KOPT-K1 (cell line): ENCODE data around the gene DCX.
"Not testable (repeated sequence)": the region's sequence is repeated elsewhere in the genome, so short reads cannot be mapped to it uniquely, and the experiment has no call there.

Source experiments
- H3K27ac ChIP-seq: fragments of 200-600 bp; sonication (generic); 2 replicates; pipeline ENCODE4 v1.5.1; 2016; ENCODE audit warnings: antibody characterized with exemption, mild to moderate bottlenecking, low read depth, low read length; ENCODE audit not compliant: poor library complexity, severe bottlenecking
- H3K36me3 ChIP-seq: fragments of 200-600 bp; sonication (generic); 2 replicates; pipeline ENCODE4 v1.5.1; 2017; ENCODE audit warnings: antibody characterized with exemption, mild to moderate bottlenecking, low read length, moderate library complexity; ENCODE audit not compliant: insufficient read depth
- H3K9me3 ChIP-seq: fragments of 200-600 bp; sonication (generic); 2 replicates; pipeline ENCODE4 v1.5.1; 2017; ENCODE audit warnings: antibody characterized with exemption, low read length, mild to moderate bottlenecking; ENCODE audit not compliant: insufficient read depth, poor library complexity, severe bottlenecking

Gene DCX

DNA sequence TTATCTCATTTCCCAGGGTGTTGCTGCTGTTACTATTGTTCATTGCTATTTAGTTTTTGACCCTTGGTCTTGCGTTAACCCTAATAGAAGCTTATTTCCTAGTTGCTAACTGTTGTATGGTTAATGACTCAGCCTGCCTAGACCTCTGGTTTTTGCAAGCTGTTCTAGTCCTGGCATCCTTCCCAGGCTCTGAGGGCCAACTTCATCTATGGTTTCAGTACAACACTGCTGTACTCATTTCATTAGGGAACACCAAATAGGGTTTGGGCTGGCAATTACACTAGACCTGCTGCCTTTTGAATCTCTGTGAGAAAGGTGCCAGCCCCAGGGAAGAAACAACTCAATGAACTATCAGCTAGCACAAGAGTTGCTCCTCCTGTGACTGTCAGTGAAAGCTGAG lies 59.6 kb downstream of the DCX start:
- no peak overlapping the region for H3K27ac ChIP-seq
- no peaks in the 10 kb centered on the region for H3K36me3 ChIP-seq
- H3K9me3 ChIP-seq: no peaks in the 10 kb centered on the region

DNA sequence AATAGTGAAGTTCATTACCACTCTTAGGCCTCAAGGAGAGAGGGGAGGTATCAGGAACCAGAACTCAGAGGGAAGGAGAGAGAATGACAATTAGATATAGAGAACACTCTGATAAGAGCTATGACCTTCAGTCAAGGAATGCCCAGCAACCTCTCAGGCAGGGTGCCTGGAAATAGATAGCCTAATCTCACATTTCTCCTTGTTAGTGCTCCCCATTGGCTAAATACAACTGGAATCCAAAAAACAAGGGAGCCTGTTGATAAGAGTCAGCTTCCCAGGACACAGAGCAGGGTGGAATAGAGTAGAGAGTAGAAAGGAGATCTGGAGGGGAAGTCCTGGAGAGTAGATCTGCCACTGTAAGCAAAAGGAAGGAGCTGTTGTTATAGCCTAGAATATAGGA lies 62.1 kb downstream of the DCX start:
- H3K9me3 ChIP-seq: no peaks in the 10 kb centered on the region
- H3K36me3 ChIP-seq: no peaks in the 10 kb centered on the region
- H3K27ac ChIP-seq: no peak overlapping the region

DNA sequence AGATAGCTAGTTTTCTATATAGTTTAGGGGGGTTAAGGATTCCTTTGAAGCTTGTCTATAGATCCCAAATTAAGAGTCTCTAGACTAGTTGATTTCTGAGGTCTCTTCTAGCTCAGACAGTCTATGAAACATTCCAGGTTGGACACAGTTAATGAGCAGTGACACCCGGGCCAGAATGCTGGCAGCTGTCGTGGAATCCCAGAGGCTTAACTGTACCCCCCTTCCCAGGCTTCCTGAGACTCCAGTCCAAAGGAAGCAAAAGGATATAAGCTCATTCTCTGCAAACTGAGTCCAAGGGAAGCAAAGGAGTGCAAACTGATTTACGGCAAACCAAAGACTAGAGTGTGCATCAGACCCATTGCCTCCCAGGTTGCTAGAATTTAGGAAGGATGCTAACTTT lies 62.9 kb downstream of the DCX start:
- Histone ChIP-seq H3K36me3 (no peaks in the 10 kb centered on the region), H3K27ac (no peak overlapping the region)

DNA sequence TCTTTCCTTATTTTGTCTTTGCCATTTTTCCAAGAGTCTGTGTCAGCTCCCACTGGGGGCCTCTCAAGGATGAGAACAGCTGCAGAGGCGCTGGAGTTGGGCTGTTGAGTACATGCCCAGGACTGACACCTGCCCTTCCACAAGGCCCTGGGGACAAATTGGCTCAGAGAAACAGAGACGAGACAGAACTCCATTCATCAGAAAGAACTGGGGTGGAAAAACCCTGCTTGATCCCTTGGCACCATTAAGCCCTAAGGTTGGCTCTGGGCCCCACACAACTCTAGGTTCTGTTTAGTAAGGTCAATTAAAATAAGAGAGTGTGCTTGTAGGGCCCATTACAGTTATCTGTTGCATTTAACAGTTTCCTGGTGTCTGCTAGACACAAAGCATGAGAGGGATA lies 63.6 kb downstream of the DCX start:
- Histone ChIP-seq H3K27ac (no peak overlapping the region), H3K36me3 (no peaks in the 10 kb centered on the region), H3K9me3 (no peaks in the 10 kb centered on the region)

More for the DNA sequence above, 62.9 kb downstream of the DCX start:
- H3K9me3 ChIP-seq: no peaks in the 10 kb centered on the region

DNA sequence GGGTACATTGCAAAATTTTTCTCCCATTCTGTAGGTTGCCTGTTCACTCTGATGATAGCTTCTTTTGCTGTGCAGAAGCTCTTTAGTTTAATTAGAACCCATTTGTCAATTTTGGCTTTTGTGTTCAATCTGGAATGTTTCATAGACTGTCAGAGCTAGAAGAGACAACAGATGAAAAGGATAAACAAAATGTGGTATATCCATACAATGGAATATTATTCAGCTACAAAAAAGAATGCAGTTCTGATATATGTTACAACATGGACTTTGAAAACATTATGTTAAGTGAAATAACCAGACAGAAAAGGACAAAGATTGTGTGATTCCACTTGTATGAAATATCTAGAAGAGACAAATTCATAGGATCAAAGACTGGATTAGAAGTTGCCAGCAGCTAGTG lies 65.8 kb downstream of the DCX start:
- H3K36me3 ChIP-seq, H3K27ac ChIP-seq, H3K9me3 ChIP-seq: not testable (repeated sequence)

DNA sequence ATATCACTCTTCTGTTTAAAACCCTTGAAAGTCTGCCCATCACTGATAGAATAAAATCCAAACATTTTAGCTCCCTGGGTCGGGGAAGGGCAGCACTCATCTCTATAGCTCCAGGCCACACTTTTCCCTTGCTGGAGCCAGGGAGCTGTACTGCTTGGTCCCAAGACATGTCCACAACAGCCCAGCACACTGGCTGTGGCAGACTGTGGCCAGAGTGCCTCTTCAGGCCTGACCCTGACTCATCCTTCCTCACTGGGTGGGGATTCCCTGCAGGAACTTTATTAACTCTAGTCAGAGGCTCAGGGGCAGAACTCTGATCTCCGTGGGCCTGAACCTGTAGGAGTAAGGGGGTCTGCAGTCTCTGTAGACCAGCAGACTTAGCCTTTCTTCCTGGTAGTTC lies 71.9 kb downstream of the DCX start:
- Histone ChIP-seq H3K9me3 (no peaks in the 10 kb centered on the region), H3K36me3 (no peaks in the 10 kb centered on the region), H3K27ac (no peak overlapping the region)

DNA sequence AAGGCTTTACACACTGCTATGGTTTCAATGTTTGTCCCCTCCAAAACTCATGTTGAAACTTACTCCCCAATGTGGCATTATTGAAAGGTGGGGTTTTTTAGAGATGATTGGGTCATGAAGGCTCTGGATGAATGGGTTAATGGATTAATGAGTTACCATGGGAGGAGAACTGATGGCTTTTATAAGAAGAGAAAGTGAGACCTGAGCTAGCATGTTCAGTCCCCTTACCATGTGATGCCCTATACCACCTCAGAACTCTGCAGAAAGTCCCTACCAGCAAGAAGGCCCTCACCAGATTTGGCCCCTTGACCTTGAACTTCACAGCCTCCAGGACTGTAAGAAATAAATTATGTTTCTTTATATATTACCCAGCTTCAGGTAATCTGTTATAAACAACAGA lies 72.8 kb downstream of the DCX start:
- Histone ChIP-seq H3K36me3 (no peaks in the 10 kb centered on the region), H3K9me3 (no peaks in the 10 kb centered on the region), H3K27ac (no peak overlapping the region)

DNA sequence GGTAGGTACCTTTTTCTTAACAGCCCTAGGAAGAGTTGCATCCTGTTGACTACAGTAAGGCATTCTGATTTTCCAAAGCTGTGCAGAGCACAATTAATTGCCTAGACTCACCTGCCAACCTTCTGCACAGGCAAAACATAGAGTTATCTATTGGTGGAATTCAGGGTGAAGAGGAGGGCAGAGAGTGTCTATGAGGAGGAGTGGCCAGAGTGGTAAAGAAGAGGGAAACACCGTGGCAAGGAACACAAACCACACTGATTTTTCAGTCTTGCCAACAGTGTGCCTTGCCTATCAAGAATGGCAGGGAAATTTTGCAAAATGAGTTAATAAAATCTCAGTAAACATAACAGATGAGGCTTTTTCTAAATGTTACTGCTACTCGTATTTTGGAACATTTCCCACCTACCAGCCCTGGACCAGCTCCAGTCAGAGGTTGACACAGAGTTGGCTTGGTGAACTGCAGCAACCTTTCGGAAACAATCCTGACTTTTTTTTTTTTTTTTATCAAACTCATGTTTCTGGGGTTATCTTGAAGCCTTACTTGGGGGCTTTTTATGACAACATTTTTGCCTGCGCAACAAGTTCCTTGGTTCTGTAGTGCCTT lies 73.8 kb downstream of the DCX start:
- no peaks in the 10 kb centered on the region for H3K9me3 ChIP-seq
- no peak overlapping the region for H3K27ac ChIP-seq
- no peaks in the 10 kb centered on the region for H3K36me3 ChIP-seq

DNA sequence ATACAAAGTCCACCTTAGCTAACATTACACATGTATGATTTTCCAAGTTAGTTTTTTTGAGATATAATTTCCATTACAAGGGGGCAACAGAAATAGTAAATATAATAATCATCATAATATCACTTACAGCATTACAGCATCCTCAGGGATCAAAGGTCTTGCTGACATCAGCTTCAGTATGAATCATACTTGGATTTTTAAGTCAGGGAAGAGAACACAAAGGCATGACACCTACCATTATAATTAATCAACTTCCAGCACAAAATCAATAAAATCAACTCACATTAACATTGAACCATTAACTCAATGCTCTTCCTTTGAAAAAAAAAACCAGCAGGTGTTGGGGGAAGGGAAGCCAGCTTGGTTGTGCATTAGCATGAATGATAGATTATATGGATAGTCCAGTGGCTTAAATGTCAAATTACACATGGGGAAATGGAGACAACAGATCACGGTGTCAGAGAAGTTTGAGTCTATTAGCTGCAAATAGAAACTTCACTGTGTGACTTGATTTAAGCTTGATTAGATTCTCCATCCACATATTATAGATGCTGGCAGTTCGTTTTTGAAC lies 74.8 kb downstream of the DCX start:
- no peaks in the 10 kb centered on the region for H3K9me3 ChIP-seq

DNA sequence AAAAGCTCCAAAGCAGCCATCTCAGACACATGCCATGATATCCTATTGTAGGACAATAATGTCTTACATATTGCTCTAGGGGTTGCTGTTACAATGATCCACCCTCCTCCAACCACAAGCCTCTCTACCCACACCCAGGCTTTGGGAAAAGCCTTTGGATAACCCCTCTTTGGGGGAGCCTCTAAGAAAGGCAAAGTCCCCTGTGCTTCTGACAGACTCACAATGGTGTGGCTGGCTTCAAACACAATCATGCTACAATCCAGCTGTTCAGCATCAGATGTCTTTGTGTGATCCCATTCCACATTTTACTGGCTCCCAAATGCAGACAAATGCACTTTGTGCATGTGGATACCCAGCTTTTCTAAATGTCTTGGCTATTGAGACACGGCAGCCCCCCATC lies 75.9 kb downstream of the DCX start:
- Histone ChIP-seq H3K36me3 (no peaks in the 10 kb centered on the region), H3K9me3 (no peaks in the 10 kb centered on the region), H3K27ac (no peak overlapping the region)

More for the DNA sequence above, 74.8 kb downstream of the DCX start:
- no peaks in the 10 kb centered on the region for H3K36me3 ChIP-seq
- H3K27ac ChIP-seq: no peak overlapping the region

DNA sequence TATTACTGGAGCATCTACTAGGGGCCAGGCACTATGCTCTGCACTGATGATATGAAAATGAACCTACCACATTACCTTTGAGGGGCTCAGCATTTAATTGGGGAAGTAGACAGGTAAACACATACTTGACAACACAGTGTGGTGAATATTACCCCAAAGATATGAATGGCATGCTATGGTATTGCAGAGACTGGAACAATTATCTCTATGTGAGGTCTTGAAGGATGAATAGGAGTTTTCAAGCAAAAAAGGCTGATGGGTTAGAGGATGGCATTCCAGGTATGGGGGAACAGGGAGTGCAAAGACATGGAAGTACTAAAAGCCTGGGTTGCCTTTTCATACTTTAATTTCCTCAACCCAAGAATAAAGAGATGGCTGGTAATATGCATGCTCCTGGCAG lies 82.6 kb downstream of the DCX start:
- H3K27ac ChIP-seq: no peak overlapping the region

DNA sequence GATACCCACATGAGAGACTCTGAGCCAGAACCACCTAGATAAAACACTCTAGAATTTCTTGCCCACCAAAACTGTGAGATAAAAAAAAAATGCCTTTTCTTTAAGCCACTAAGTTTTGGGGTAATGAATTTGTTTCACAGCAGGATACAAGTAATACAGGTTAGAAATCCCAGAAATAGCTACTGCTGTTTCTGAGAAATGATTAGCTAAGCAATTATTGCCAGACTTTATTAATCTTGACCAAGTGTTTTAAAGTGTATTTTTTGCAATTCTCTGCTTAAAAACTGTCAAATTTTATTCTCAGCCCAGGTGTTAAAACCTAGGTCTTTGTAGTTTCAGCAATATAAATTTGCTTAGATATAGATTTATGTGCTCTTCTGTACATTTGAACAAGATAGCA lies 83.1 kb downstream of the DCX start:
- no peaks in the 10 kb centered on the region for H3K36me3 ChIP-seq
- no peak overlapping the region for H3K27ac ChIP-seq
- no peaks in the 10 kb centered on the region for H3K9me3 ChIP-seq

More for the DNA sequence above, 82.6 kb downstream of the DCX start:
- no peaks in the 10 kb centered on the region for H3K36me3 ChIP-seq
- no peaks in the 10 kb centered on the region for H3K9me3 ChIP-seq

DNA sequence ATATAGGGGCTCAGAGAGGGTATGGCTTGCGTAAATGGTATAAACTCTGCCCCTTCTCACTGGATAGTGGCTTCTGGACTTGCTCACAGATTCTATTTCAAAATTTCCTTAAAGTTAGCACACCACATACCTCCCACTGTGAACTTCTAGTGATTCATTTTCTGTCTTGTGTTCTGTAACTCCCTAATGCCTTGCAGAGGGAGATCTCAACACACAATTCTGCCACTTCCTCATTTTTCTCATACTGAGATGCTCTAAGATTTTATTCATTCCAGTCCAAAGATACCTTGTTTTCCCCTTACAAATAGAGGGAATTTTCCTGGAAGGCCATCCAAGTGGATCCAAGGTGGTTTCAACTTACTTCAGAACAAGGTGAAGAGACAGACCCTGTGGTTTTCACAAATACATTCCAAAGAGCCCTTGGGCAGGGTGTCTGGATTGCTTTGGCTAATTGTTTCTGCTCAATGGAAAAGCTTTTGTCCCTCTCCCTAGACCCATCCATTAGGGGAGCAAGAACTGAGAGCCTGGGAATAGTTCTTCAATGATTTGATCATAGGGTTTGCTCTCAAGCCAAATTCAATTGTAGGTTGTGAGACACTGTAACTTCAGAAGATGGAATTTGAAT lies 89.6 kb downstream of the DCX start:
- Histone ChIP-seq H3K36me3 (no peaks in the 10 kb centered on the region), H3K27ac (no peak overlapping the region), H3K9me3 (no peaks in the 10 kb centered on the region)

DNA sequence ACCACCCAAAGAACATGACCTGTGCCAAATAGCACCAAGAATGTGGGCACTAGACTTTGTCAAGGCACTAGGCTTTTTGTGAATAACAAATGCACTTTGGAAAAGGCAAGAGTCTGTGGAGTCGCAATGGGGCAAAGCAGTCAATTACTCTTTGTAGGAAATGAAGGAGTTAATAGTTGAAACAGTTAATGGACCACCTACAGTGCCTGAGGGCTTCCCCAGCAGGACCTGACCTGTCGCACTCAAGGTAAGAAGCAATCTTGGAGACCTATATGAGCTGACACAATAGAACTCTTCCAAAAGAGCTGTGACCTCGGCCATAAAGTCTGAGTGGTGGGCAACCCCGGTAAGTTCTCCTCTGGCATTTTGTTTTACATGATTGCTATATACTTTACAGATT lies 92.5 kb downstream of the DCX start:
- Histone ChIP-seq H3K9me3 (no peaks in the 10 kb centered on the region), H3K27ac (no peak overlapping the region), H3K36me3 (no peaks in the 10 kb centered on the region)

DNA sequence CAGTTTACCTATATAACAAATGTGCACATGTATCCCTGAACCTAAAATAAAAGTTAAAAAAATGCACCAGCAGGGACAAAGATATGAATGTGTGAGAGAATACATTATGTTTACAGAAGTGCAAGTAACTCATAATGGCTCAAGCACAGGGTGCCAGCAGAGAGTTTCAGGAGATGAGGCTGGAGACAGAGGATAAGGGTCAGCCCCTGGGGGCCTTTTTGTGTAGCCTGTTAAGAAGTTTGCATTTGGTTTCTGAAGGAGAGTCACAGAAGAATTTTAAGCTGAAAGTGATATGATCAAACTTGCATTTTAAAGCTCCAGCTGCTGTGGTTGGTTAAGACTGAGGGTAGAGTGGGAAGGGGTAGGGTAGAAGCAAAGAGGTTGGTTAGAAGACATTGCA lies 93.1 kb downstream of the DCX start:
- H3K9me3 ChIP-seq: no peaks in the 10 kb centered on the region
- H3K36me3 ChIP-seq: no peaks in the 10 kb centered on the region
- no peak overlapping the region for H3K27ac ChIP-seq

DNA sequence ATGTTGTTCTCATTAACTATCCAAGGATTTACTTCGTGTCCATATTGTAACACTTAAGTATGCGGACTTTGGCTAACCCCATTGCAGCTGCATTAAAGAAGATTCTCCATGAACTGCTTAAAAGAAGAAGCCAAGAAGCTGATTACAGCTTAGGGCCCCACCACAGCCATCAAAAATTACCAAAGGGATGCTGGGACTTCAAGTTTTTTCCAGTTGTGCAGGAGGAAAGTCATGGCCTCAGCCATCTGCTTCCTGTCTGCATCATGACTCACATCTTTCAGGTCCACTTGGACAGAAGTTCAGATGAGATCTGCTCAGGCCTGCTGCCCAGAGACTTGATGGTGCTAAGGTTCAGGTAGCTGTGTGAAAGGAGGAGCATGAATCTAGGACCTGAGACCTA lies 102.9 kb downstream of the DCX start:
- Histone ChIP-seq H3K9me3 (no peaks in the 10 kb centered on the region), H3K36me3 (no peaks in the 10 kb centered on the region), H3K27ac (no peak overlapping the region)
